Activated CD4-positive, CD25-positive, alpha-beta regulatory T cell treated with anti-CD3 and anti-CD28 coated beads, Interleukin-2, amount 50 U/mL, for 24 hours (primary cell): ENCODE results near the gene PLEKHM1.

Source experiments
- ATAC-seq, 2 donors: fragments of 150-1000 bp; cut with Tn5 transposase; one replicate each; pipeline ENCODE4 v1.10.0; 2021; ENCODE audit warnings: mild to moderate bottlenecking in 1 of 2, moderate library complexity in 1 of 2

The PLEKHM1 gene

DNA sequence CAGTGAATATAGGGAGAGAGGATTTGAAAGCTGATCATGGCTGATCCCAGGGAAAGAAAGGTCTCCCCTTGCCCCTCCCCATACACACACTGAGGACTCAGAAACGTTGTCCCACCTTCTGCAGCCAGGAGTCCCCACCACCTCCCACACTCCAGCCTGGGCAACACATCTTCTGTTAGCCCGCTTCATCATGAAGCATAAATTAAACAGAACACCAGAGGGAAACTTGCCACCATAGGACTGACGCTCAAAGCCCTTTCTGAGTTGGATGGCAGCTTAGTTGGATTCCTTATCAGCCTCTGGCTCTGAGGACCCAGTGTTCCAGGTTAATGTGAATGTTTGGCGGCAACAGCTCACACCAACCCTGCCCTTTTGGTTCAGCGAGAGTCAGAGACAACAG lies 91.7 kb downstream of the PLEKHM1 start:
- ATAC-seq: no peak

DNA sequence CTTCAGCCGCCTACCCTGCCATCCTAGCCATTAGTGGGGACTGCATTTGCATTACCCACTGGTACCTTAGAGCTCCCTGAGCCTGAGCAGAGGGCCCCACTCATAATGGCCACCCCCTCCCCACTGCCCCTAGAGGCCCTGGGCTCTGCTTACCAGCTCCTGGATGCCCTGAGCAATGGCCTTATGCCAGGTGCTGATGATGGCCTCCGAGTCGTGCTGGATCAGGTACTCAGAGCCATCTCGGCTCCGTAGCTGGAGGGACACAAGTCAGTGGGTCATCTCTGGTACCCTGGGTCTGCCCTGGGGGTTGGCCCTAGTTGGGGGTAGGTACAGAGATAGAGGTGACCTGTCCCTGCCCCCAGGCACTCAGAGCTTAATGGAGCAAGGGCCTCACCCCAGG lies 92.7 kb downstream of the PLEKHM1 start:
- ATAC-seq: no peak

DNA sequence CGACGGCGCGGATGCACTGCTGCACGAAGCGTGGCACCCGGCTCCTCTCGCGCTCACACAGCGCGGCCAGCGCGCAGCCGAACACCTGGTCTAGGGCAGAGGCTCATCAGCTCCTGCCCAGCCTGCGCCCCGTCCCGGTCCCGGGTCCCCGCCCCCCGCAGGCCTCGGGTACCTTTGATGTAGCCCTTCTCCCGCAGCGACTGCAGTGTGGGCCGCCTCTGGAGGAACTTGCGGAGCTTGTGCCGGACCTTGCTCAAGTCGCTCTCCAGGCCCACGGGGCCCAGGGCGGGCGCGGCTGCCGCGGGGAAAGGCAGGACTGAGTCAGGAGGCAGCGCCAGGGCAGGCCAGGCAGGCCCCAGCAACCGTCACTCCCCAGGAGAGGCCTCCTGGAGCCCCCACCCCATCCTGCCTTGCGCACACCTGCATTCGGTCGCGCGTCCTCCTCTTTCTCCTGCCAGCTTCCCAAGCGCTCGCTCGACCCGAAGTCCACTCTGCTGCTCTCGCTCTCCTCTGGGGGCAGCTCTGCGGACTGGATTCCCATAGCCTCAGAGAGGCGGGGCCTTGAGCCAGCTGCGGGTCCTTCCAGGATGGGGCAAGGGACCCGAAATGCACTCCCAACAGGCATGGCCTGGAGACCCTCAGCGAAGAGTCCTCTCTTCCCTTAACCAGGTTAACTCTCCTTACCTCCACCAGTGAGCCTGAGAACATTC lies 93.9 kb downstream of the PLEKHM1 start:
- no peak for ATAC-seq

DNA sequence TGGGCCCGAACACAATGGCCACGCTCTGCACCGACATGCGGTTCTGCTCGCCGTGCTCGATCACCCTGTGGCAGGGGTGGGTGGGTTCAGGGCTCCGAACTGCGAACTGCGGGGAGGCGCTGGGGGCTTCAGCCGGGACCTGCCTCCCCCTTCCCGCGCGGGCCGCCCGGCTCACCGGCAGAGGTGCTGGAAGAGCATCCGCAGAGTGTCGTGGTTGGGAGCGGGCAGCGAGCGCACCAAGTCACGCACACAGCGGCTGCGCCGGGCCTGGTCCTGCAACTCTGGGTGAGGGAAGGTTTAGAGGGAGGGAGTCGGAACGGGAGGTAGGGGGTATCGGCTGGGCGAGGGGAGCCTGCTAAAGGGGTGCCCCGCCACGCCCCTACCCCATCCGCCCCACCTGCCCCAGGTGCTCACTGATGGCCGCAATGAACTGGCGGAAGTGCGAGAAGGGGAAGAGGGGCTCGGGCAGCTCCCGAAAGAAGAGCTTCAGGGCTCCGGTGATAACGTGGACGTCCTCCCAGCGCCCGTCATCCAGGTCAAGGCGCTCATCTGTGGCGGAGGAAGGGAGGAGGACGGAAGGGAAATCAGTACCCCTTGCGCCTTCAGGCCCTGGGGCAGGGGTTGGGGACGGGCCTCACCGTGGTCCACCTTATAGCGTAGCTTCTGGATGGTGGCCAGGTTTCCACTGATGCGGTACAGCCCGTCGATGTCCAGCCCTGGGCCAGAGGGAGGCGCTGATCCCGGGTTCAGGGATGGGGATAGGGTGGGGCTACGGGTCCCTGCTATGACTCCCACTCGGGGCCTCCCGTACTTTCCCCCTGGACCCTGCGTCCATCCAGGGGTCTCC lies 94.7 kb downstream of the PLEKHM1 start:
- no peak for ATAC-seq

DNA sequence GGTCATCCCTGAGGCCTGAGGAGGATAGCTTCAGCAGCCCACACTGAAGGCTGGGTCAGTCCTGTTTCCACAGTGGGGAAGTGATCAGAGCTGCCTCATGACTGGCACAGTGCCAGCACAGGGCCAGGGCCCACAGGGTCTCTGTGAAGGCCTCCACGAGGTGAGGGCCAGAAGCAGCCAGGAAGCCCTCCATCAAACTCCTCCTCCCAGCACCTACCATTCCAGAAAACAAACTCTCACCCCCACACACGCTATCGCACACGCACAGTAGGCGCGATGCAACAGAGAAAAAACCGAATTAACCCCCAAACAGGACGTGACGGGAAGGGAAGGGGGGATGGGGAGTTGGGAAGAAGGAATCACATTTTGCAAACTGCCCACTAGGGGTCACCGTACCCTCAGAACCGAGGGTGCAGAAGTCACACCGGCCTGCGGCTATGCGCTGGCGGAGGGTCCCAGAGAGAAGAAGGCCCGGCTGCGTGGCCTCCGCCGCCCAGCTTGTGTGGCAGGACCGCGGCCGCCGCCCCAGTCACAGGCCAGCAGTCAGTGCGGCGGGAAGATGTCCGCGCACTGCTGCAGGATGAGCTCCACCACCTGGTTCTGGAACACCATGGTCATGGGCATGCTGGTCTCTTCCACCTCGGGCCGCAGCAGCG lies 95.5 kb downstream of the PLEKHM1 start:
- peak; percentile 32 to 48 for ATAC-seq

DNA sequence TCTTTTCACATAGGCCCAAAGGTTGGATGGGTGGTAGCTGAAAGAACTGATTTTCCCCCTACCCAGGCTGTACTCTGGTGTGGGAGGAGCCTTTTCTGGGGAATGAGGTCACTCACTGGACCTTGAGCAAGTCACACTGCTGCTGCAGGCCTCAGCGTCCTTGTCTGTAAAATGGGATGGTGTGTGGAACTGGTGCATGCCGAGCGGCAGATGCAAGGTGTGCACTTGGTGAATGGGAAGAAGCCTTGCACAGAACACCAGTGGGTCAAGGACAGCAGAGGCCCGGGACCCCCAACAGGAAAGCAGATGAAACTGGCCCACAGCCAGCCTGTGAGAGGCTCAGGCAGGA lies 96.0 kb downstream of the PLEKHM1 start:
- ATAC-seq: no peak

DNA sequence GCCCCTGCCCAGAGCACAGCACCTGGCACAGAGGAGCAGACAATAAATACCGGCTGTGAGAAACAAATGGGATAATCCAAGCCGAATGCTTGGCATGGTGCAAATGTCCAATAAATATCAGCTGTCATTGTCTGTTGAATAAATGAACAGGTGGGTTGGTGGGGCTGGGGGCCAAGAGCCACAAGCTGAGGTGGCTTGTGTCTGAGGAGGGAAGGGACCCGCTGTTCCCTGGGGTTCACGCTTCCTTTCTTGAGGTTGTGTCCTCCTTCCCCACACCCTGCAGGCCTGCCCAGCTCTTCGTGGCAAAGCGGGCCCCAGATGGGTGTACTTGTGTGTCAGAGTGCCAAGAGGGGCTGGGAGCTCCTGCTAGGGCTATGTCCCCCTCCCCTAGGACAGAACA lies 96.4 kb downstream of the PLEKHM1 start:
- ATAC-seq: no peak

DNA sequence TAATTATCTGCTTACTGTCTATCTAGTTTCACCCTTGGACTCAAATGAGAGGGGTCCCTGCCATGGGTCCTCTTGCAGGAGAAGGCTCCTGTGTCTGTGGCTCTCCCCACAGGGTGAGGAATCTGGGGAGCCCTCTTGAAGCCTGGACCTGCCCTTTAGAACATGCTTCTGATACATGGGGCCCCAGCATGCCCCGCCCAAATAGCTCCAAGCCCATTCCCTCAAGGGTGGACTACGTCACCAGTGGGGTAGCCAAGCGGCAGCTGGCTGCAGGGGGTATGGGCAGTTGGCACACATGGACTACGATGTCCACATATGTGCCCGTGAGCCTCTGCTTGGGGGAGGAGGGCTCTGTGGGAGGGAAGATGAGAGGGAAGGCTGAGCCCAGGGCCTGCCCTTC lies 97.1 kb downstream of the PLEKHM1 start:
- ATAC-seq: no peak

DNA sequence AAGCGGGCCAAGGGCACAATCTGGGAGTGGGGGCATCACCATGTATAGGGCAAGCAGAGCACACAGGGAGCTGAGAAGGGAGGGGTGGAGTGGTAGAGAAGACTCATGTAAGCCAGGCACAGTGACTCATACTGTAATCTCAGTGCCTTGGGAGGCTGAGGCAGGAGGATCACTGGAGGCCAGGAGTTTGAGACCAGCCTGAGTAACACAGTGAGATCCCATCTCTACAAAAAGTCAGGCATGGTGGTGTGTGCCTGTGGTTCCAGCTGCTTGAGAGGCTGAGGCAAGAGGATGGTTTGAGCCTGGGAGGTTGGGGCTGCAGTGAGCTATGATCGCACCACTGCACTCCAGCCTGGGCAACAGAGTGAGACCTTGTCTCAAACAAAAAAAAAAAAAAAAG lies 98.6 kb downstream of the PLEKHM1 start:
- ATAC-seq: no peak

DNA sequence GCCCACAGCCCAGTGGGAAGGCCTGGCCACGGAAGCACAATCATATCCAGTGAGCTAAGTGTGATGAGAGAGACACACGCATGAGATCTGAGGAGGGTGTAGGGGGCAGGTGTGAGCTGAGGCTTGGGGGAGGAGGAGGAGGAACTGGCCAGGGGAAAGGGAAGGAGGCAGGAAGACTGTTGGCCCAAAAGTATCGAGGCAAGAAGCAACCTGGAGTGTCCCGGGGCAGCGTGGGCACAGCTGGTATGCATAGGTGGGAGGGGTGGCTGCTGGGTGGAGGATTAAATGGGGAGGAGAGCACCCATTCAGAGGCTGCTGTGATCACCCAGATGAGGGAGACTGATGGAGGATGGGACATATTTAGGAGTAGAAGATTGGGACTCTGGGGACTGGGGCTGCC lies 99.2 kb downstream of the PLEKHM1 start:
- no peak for ATAC-seq

DNA sequence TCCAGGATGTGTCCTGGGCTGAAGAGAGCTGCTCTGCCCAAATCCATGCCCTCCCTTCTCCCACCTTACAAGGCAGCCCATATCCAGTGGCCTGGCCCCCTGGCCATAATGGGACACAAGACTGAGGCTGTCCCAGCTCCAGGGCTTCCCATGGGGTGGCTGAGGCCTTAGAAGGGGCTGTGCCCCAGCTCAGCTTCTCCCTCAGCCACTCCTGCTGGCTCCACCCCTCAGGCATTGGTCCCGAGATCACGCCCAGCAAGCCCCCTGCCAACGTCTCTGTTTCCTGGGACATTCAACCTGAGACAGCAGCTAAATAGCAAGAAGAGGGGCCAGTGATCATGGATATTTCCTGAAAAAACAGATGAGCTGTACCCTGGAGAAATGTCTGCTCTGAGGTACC lies 101.2 kb downstream of the PLEKHM1 start:
- no peak for ATAC-seq

DNA sequence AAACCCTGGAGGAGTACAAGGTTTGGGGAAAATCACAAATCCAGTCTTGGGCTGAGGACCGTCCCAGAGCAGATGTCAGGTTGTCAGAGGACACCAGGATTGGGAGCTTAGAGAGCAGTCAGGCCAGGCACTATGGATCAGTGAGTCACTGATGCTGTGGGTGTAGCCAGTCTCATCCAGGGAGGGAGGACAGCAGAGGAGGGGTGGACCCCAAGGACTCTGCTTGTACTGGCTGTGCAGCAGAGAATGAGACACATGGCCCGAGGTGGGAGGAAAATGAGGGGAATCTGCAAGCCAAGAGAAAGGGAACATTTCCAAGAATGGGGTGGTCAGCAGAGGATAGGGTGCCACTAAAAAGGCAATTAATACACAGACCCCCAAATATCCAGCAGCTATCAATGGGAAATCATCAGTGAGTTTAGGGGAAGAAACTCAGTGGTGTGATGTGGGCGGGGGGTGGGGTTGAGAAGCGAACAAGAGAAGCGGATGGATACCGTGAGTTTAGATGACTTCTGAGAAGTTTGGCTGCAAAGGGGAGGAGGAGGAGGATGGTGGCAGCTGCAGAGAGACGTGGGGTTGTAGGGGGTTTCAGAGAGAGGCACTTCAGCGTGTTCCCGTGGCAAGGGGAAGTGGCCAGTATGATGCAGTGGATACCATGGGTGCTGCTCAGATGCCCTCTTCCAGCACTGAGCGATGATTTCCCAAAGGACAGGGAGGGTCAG lies 101.8 kb downstream of the PLEKHM1 start:
- ATAC-seq: no peak

DNA sequence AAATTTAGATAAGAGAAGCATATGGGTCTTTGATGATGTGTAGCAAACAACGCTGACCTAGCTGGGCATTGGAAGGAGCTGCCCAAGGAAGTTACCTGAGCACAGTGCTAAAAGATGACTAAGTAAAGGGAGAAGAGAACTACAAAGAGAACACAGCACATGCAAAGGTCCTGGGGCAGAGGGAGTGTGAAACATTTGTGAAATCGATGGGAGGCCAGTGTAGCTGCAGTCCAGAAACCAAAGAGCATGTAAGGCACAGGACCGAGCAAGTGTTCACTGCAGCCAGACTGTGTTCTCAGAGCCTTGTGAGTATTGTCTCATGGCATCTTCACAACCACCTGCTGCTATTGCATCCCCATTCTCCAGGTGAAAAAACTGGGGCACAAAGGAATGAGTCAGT lies 102.8 kb downstream of the PLEKHM1 start:
- ATAC-seq: no peak

DNA sequence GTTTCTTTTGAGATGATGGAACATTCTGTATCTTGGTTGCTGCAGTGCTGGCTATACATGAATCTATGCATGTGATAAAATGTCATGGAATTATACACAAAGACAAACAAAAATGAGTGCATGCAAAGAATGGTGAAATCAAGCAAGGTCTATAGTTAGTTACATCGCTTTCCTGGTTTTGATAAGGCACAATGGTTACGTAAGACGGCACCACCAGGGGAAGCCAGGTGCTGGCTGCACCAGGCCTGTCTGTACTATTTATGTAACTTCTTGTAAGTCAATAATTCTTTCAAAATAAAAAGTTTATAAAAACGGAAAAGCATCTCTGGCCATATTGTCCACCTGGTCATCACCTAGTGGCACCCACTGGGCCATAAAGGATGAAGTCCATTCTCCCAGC lies 104.3 kb downstream of the PLEKHM1 start:
- ATAC-seq: no peak
